WTC11 (cell line): Measurements from ENCODE around the gene MIEF1. TPM values are rescaled to one million over a fixed set of nuclear protein-coding genes. Genes with fewer than 3 reads are reported as not detected.

Experiments used
- AFF4 ChIP-seq: sonication (generic); formaldehyde crosslinking; IDR thresholded peaks from 2 replicates; pipeline ENCODE4 v1.8.1; 2023; ENCODE audit warnings: mild to moderate bottlenecking, missing genetic modification reagents, borderline replicate concordance
- AR ChIP-seq: fragments of 250-450 bp; sonication (Bioruptor Pico); IDR thresholded peaks from 2 replicates; pipeline ENCODE4 v1.9.0; 2021; ENCODE audit warnings: mild to moderate bottlenecking
- ATF1 ChIP-seq: sonication (generic); formaldehyde crosslinking; IDR thresholded peaks from 2 replicates; pipeline ENCODE4 v1.8.1; 2023; ENCODE audit warnings: mild to moderate bottlenecking, moderate library complexity, missing genetic modification reagents
- CDX4 ChIP-seq: fragments of 250-450 bp; sonication (Bioruptor Pico); IDR thresholded peaks from 2 replicates; pipeline ENCODE4 v1.9.0; 2021; ENCODE audit warnings: moderate library complexity, mild to moderate bottlenecking, inconsistent platforms, borderline replicate concordance
- CTCF ChIP-seq: fragments of 200-600 bp; IDR thresholded peaks from 2 replicates; pipeline ENCODE4 v1.8.0; 2022; ENCODE audit warnings: antibody characterized with exemption
- E2F1 ChIP-seq: sonication (generic); formaldehyde crosslinking; IDR thresholded peaks from 2 replicates; pipeline ENCODE4 v1.8.0; 2022; ENCODE audit warnings: mild to moderate bottlenecking, missing genetic modification reagents
- HMGXB4 ChIP-seq: sonication (generic); formaldehyde crosslinking; IDR thresholded peaks from 2 replicates; pipeline ENCODE4 v1.8.1; 2023; ENCODE audit warnings: mild to moderate bottlenecking, moderate library complexity, missing genetic modification reagents
- KAT7 ChIP-seq: sonication (generic); formaldehyde crosslinking; IDR thresholded peaks from 2 replicates; pipeline ENCODE4 v1.8.1; 2023; ENCODE audit warnings: missing genetic modification reagents, mild to moderate bottlenecking, borderline replicate concordance
- PRDM15 ChIP-seq: sonication (generic); formaldehyde crosslinking; IDR thresholded peaks from 2 replicates; pipeline ENCODE4 v1.8.0; 2022; ENCODE audit warnings: missing genetic modification reagents
- PRRX2 ChIP-seq: fragments of 250-450 bp; sonication (Bioruptor Pico); IDR thresholded peaks from 2 replicates; pipeline ENCODE4 v1.8.0; 2021; ENCODE audit warnings: mild to moderate bottlenecking
- RELA ChIP-seq: sonication (generic); formaldehyde crosslinking; IDR thresholded peaks from 2 replicates; pipeline ENCODE4 v1.8.1; 2022; ENCODE audit warnings: missing genetic modification reagents, mild to moderate bottlenecking, borderline replicate concordance
- SMAD3 ChIP-seq: sonication (generic); formaldehyde crosslinking; IDR thresholded peaks from 2 replicates; pipeline ENCODE4 v1.8.0; 2022; ENCODE audit warnings: missing genetic modification reagents, mild to moderate bottlenecking, borderline replicate concordance
- TP53 ChIP-seq: sonication (generic); formaldehyde crosslinking; IDR thresholded peaks from 2 replicates; pipeline ENCODE4 v1.8.1; 2023; ENCODE audit warnings: mild to moderate bottlenecking, missing genetic modification reagents
- ZNF425 ChIP-seq: fragments of 250-450 bp; sonication (Bioruptor Pico); conservative IDR thresholded peaks from 2 replicates; pipeline ENCODE4 v1.9.0; 2021; ENCODE audit warnings: mild to moderate bottlenecking
- ZNF512 ChIP-seq: sonication (generic); formaldehyde crosslinking; IDR thresholded peaks from 2 replicates; pipeline ENCODE4 v1.8.1; 2022; ENCODE audit warnings: missing genetic modification reagents, borderline replicate concordance
- total RNA-seq: library from RNA; stranded (reverse); gene quantifications from 3 replicates; pipeline ENCODE4 v1.2.3, GENCODE V29; 2021

Gene MIEF1
- total RNA-seq, 1 experiment from 2014 or later, result 38.7 TPM

- TF ChIP-seq PRDM15 (CRISPR knock-in tag) (no peak), CDX4 (CRISPR knock-in tag) (no peak), AR (CRISPR knock-in tag) (no peak), PRRX2 (CRISPR knock-in tag) (no peak), AFF4 (CRISPR knock-in tag) (no peak), TP53 (CRISPR knock-in tag) (no peak), HMGXB4 (CRISPR knock-in tag) (no peak), RELA (no peak), ATF1 (no peak), SMAD3 (no peak), CTCF (no peak), ZNF425 (CRISPR knock-in tag) (no peak), ZNF512 (CRISPR knock-in tag) (0 out of 2 replicates have a peak, but pooled peaks have one; percentile 29), KAT7 (CRISPR knock-in tag) (no peak), E2F1 (no peak)
Measured at GRCh38 chr22:39524753-39525657, 22.9 kb downstream of the MIEF1 start (continued).
